ENCODE measurements around the gene NR2C2.

NR2C2 gene

GRCh38 chr3:15032650-15033049 is 85.3 kb downstream of the NR2C2 start:
- DNase-seq: no peak

DNA sequence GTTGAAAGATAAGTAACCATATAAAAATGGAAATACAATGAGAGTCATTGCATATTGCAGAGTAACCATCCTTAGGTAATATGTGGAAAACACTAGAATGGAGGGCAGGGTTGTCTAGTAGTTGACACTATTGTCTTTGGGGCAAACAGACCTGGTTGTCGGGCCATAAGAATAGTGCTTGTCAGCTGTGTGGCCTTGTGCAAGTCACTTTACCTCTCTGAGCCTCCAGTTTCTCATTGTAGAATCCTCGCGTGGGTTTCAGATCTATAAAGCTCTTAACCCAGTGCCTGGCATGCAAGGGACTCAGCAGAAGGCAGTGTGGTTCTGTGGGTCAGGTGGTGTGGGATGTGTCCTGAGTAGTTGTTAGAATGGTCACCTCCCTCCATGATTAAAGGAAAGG is 85.7 kb downstream of the NR2C2 start:
- no peak for DNase-seq

DNA sequence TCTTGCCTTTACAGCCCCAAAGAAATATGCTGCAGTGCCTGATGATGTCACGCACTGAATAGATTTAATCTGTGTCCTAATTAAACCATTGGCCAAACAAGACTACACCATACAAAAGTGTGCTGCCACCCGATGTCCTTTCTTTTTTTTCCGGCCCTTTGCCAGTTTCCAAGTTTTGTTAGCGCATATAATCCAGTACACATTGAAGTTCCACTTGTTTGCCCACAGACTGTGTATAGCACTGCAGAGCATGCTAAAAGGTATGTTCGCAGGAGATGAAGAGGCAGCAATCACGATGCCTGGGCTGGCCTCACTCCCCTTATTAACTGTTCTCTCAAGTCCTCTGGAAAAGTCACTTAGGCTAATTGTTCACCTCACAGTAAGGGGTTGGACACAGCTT is 90.9 kb downstream of the NR2C2 start:
- DNase-seq: no peak

- DNase-seq: no peak
These were observed 93.5 kb downstream of the NR2C2 start for GRCh38 chr3:15040844-15041243.

DNA sequence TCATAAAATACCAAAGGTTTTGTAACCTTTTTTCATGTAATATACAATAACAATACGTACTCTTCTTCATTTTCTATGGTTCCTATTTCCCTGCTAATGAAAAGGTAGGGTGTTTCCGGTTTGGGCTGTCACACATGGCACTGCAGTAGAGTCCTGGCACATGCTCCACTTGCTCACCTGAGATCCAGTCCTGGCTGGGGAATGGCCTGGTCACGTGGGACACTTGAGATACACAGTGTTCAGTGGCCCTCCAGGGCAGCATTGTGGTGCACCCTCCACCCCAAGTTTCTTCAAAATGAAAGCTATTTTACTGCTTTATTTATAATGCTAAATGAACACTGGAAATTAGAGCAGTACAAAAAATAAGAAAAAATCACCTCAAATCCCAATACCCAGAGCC is 94.6 kb downstream of the NR2C2 start:
- no peak for DNase-seq

DNA sequence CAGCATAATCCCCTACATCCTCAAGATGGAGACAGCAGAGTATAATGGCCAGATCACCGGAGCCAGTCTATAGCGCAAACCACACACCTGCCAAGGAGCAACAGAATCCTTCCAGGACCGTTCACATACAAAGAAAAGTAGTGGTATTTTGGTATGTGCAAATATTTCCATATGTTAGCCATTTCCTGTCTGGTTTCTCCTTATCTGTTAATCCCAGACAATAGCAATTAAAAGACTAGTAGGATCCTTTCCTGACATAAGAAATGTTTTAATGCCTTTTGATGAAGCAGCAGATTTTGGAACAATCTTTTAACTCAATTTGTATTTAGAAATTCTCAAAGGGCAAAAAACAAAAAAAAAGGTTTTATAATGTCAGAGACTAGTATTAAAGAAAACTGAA is 95.6 kb downstream of the NR2C2 start:
- DNase-seq: no peak

DNA sequence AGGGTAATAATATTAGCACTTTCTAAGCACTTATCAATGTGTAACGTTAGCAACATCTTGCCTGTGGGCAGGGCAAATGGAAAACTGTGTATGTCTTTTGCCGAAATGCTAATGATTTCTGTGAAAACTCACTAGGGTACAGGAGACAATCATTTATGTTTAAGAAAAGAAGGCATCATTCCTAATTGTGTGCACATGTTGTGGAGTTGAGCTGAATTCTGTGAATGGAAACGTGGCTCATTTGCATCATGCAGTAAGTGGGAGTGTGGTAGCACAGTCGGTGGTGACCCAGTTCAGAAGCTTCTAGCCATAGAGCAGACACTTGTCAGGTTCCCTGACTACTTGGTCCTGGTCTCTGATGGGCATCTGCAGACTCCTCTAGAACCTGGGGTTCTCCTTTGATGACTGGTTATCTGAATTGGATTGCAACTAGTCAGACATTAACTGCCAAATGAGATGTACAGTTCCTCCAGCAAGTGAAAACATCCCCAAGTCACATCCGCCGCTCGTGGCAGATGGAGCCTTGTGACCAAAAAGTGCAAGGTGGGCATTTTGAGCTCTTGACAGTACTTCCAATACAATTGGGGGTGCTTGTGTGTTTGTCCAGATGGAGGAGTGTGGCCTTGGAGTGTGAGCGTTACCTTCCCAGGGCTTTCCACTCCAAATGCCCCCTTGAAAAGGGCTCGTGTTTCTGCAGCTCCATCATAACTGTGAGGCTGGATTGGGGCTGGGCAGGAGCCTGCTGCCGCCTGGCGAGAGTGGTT is 96.2 kb downstream of the NR2C2 start:
- DNase-seq: no peak

DNA sequence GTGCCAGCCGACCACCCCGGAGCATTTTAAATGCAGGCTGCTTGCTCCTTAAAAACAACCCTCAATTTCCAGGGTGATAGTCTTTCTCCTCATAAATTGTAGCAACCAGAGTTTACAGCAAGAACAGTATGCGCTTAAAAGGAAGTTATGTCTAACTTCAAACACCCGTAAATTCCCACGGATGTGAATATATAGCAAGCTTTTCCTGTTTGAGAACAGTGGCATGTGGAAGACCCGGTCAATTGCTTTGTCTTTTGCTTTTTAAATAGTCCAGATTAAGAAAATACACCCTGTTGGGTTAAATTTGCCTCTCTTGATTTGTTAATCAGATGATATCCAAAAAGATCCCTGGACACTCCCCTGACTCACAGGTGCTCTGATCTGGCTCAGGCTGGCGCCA is 96.9 kb downstream of the NR2C2 start:
- no peak for DNase-seq

GRCh38 chr3:15045667-15046066 is 98.3 kb downstream of the NR2C2 start:
- no peak for DNase-seq

DNA sequence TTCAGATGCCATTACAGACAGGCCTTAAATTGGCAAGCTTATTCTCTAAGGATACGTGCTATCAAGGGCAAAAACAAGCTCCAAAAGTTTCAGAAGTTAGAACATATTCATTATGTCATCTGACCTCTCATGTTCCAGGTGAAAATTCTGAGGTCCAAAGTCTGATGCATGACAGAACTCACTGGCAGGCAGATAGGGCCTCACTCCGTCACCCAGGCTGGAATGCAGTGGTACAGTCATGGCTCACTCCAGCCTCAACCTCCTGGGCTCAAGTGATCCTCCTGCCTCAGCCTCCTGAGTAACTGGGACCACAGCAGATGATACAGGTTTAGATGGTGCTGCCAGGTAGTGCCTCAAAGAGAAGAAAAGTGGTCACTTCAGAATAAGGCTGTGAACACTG is 102.2 kb downstream of the NR2C2 start:
- no peak for DNase-seq

DNA sequence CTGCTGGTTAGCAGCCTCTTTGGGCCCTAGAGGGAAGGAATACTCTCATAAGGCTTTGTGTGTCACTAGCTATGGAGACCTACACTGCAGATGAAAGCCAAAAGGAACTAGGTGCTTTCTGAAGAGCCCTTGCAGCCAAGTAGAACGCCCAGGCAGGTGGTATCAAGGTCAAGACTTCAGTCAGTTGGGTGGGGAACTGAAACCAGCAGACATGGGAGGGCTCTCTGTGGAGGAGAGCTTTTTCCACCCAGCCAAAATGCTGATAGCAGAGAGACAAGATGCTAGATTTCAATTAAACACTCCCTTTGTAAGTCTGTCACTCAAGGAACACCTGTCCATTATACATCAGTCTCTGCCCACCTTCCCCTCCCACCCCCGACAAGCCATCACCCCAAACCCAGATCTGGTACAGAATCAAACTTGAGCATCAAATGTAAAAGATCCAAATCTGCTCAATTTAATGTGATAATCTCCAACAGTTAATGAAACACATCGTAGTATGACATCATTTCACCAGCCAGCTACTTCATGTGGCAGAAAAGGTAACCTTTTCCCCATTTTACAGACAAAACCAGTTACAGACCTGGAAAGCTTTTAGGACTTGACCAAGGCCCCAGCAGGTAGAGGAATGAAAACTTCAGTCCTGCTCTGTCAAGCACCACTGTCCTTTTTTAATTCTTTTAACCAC is 103.2 kb downstream of the NR2C2 start:
- DNase-seq: no peak

GRCh38 chr3:15051531-15051930 is 104.1 kb downstream of the NR2C2 start:
- peak in 1 of 2 donors; percentile 19 for DNase-seq

GRCh38 chr3:15052335-15053242 is 105.2 kb downstream of the NR2C2 start:
- no peak for DNase-seq

GRCh38 chr3:15053541-15053940 is 106.2 kb downstream of the NR2C2 start:
- DNase-seq: no peak

- no peak for DNase-seq
These were observed 107.7 kb downstream of the NR2C2 start for GRCh38 chr3:15055019-15055557.

DNA sequence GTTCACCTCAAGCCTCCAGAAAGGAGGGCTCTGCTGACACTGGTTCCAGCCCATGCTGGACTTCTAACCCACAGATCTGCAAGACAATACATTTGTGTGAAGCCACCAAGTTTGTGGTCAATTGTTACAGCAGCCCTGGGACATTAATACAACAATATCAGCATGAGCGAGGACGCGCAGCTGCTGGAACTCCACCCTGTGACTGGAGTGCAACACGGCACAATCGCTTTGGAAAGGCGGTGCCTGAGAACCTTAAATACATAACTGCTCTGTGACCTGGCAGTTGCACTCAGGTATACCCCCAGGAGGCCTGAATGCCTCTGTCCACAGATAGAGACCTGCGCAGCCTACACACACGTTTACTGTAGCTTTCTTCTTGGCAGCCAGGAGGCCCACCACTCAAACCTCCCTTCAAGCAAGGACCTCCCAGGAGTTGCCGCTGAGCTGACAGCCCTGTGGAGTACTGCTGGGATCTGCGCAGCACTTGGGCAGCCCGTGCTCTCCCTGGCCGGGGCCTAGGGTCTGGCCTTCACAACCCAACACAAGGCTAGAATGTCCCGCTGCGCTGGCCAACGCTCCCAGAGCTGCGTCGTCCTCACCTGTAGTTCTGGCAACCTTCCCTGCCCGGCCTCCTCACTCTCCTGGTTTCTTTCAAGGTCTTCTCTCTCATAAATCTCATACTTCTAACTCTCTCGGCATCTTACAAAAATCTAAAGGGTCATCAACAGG is 109.5 kb downstream of the NR2C2 start:
- DNase-seq: no peak

GRCh38 chr3:15060029-15060428 is 112.6 kb downstream of the NR2C2 start:
- DNase-seq: no peak

DNA sequence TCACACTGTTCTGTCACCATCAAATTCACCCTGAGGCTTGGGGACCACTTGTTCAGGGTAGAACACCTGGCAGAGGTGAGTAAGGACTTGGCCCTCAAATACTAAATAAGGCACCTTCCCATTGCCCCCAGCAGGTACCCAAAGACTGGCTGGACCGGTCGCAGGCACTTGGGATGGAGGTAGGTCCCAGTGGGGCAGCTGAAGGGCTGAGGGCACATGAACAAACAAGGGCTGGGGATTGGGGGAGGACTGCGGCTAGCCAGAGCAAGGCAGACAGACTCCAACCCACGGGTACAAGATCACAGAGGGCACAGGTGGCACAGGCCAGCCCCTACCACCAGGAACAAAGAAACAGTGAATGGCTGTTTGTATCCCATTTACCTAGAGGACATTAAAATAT is 115.9 kb downstream of the NR2C2 start:
- no peak for DNase-seq

DNA sequence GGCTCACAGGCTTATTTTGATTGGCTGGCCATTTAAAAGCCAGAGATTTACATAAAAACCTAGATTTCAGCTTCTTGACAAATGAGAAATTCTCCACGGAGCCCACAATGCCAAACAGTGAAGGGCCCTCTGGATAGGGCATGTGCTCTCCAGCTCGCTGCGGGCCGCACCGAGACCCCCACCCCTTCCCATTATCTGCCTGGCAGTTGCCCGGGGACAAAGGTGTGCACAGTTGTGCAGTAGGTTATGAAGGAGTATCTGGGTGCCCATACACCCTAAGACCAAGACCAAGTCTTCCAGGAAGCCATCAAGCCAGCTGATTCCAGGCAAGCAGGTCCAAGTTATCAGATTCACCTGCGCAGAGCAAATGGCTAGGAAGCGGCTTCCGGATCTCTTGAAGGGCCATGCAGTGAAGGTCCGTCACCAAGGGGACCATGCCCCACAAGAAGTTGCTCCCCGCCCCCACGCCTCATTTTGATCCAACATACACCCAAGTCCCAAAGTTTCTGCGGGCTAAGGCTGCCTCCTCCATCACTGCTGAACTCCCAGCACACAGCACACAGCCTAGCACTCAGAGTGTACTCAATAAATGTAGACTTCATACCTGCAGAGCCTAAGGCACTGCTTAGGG is 116.4 kb downstream of the NR2C2 start:
- no peak for DNase-seq

- DNase-seq: no peak
These were observed 117.0 kb downstream of the NR2C2 start for GRCh38 chr3:15064299-15064834.

GRCh38 chr3:15064835-15065549 is 117.6 kb downstream of the NR2C2 start, which contains the start of gene MRPS25:
Gene MRPS25, minus strand, starts transcription at chr3:15065315. Its CDS starts 121 bp downstream, at chr3:15065194.
- peak; percentile 64 to 87 for DNase-seq

Measured in bone marrow (tissue), 2 donors.